K562 (cell line): ENCODE data around the gene ARL6IP4. TPM values are rescaled to one million over a fixed set of nuclear protein-coding genes. Genes with fewer than 3 reads are reported as not detected.

Experiments used
- ATAC-seq: fragments of 200-7000 bp; cut with Tn5 transposase; 3 replicates; pipeline ENCODE4 v1.9.1; 2020; ENCODE audit warnings: moderate library complexity
- BruUV-seq: library from RNA; stranded (reverse); fragments of 400-500 nt; replicated peaks from 2 replicates; lab custom pipeline; 2021; lab: Mats Ljungman, UMichigan
- CTCF ChIA-PET: fragments of 300-600 bp; formaldehyde crosslinking; extraction: SDS; loops from one replicate; lab custom pipeline; 2021; ENCODE audit warnings: low intra/inter-chr PET ratio; lab: Yijun Ruan, JAX
- POLR2A ChIA-PET: fragments of 300-600, 350-650 bp; sonication (Branson Sonifier 250); formaldehyde crosslinking; extraction: SDS; loops from one replicate; lab custom pipeline; 2021; ENCODE audit warnings: antibody characterized with exemption, inconsistent platforms; lab: Yijun Ruan, JAX
- DNase-seq, 4 experiments: peaks; one replicate each; pipeline versions ENCODE4 v3.0.0 to v3.0.0-alpha.2; 2011 to 2018; ENCODE audit warnings: low spot score in 3 of 4, mixed read lengths in 3 of 4; ENCODE audit errors: extremely low read depth in 1 of 4
- FAIRE-seq: peaks from 2 replicates; lab custom pipeline; 2011; peaks lifted over from hg19 to GRCh38; lab: Jason Lieb, UNC
- H2AFZ ChIP-seq: 2 replicates; pipeline ENCODE4 v1.6.0; 2011; ENCODE audit warnings: low read depth, low read length, control low read depth, inconsistent platforms
- H3K27ac ChIP-seq: fragments of 200-600 bp; 3 replicates; pipeline ENCODE4 v1.8.0; 2011; ENCODE audit warnings: low read depth, mild to moderate bottlenecking, control low read depth, inconsistent platforms, low read length, moderate library complexity, mixed read lengths; ENCODE audit errors: extremely low read depth
- H3K27me3 ChIP-seq, 2 experiments: fragments of 300-600 bp in 1 of 2; 2 replicates in 1 of 2; 3 replicates in 1 of 2; pipeline versions ENCODE4 v1.6.0 to v1.8.0; 2011; ENCODE audit warnings: inconsistent platforms in 2 of 2, low read length in 2 of 2, mild to moderate bottlenecking in 1 of 2, mixed read lengths in 1 of 2, moderate library complexity in 1 of 2; ENCODE audit not compliant: control insufficient read depth in 2 of 2, insufficient read depth in 2 of 2
- H3K36me3 ChIP-seq: fragments of 300-600 bp; 3 replicates; pipeline ENCODE4 v1.8.0; 2011; ENCODE audit warnings: mild to moderate bottlenecking, low read length, inconsistent platforms; ENCODE audit not compliant: control insufficient read depth, insufficient read depth
- H3K4me1 ChIP-seq, 2 experiments: fragments of 200-600 bp in 1 of 2; replicated peaks in 1 of 2; 2 replicates in 1 of 2; 3 replicates in 1 of 2; pipeline versions ENCODE4 v1.5.1 to v1.8.0; 2011; ENCODE audit warnings: inconsistent platforms in 2 of 2, low read length in 2 of 2, mild to moderate bottlenecking in 1 of 2, mixed read lengths in 1 of 2, moderate library complexity in 1 of 2; ENCODE audit not compliant: control insufficient read depth in 2 of 2, insufficient read depth in 2 of 2
- H3K4me2 ChIP-seq: 2 replicates; pipeline ENCODE4 v1.6.1; 2011; ENCODE audit warnings: low read length, control low read depth, inconsistent platforms, mixed read lengths; ENCODE audit not compliant: insufficient read depth
- H3K4me3 ChIP-seq: fragments of 200-600 bp; sonication (generic), shearing (Covaris generic); 2 replicates; pipeline ENCODE4 v1.5.1; 2016; ENCODE audit warnings: control low read depth, inconsistent platforms
- H3K79me2 ChIP-seq: fragments of 200-600 bp; 3 replicates; pipeline ENCODE4 v1.8.0; 2011; ENCODE audit warnings: low read length, inconsistent platforms; ENCODE audit not compliant: control insufficient read depth, insufficient read depth
- H3K9ac ChIP-seq, 2 experiments: 2 replicates each; pipeline versions ENCODE4 v1.6.0 to v1.6.1; 2011; ENCODE audit warnings: low read depth in 2 of 2, low read length in 2 of 2, control low read depth in 1 of 2, inconsistent platforms in 1 of 2, mild to moderate bottlenecking in 1 of 2, mixed read lengths in 1 of 2; ENCODE audit not compliant: insufficient read depth in 1 of 2
- H3K9me1 ChIP-seq: one replicate; pipeline ENCODE4 v1.6.0; 2011; ENCODE audit warnings: inconsistent platforms, mild to moderate bottlenecking, low read length, moderate library complexity; ENCODE audit not compliant: control insufficient read depth, insufficient read depth
- H3K9me3 ChIP-seq: replicated peaks from 2 replicates; pipeline ENCODE4 v1.5.1; 2011; ENCODE audit warnings: low read depth, low read length, inconsistent platforms; ENCODE audit not compliant: control insufficient read depth, insufficient read depth
- H4K20me1 ChIP-seq: replicated peaks from 2 replicates; pipeline ENCODE4 v1.6.1; 2011; ENCODE audit warnings: low read length, inconsistent platforms, mixed read lengths; ENCODE audit not compliant: control insufficient read depth, insufficient read depth
- DPF2 ChIP-seq: fragments of 450-650 bp; IDR thresholded peaks from 2 replicates; pipeline ENCODE4 v1.6.1; 2016
- NR4A1 ChIP-seq, 2 experiments: fragments of 250-450 bp in 1 of 2; fragments of 450-650 bp in 1 of 2; sonication (Bioruptor Pico) in 1 of 2; IDR thresholded peaks; 2 replicates each; pipeline versions ENCODE4 v1.4.0 to v1.6.1; 2016 to 2020; ENCODE audit warnings: mild to moderate bottlenecking in 2 of 2, missing compliant biosample characterization in 1 of 2, missing genetic modification characterization in 1 of 2, moderate library complexity in 1 of 2
- RAD51 ChIP-seq: fragments of 450-650 bp; IDR thresholded peaks from 2 replicates; pipeline ENCODE4 v1.7.1; 2016; ENCODE audit warnings: low read depth, mild to moderate bottlenecking, borderline replicate concordance
- SNRNP70 ChIP-seq: fragments of 200-400 bp; formaldehyde crosslinking; optimal IDR thresholded peaks from 2 replicates; pipeline ENCODE3; 2017; ENCODE audit warnings: low read depth, low read length
- ZBTB7A ChIP-seq: IDR thresholded peaks from 2 replicates; pipeline ENCODE4 v1.6.1; 2011; ENCODE audit warnings: low read depth, mild to moderate bottlenecking, low read length, moderate library complexity, borderline replicate concordance; ENCODE audit not compliant: control insufficient read depth
- WGBS: fragments of 100-300 bp; shearing (Covaris generic); methylation state at CpG from one replicate; pipeline ENCODE4 v1.1.6; 2016; ENCODE audit warnings: low coverage, mixed read lengths; ENCODE audit not compliant: insufficient coverage; ENCODE audit errors: missing lambda C conversion rate; 5-methylcytosine and 5-hydroxymethylcytosine counted together
- in situ Hi-C: fragments of 300-500 bp; cut with MboI; formaldehyde crosslinking; loops from 4 replicates; pipeline ENCODE4 v1.15.0; 2018; ENCODE audit warnings: inconsistent platforms, mixed read lengths
- intact Hi-C: fragments of 100-400 bp; cut with micrococcal nuclease; formaldehyde crosslinking; loops from 2 replicates; pipeline ENCODE4 v1.14.2; 2022
- polyA plus RNA-seq, 8 experiments: library from polyadenylated mRNA; depleted of rRNA in 4 of 8; stranded (reverse) in 5 of 8; unstranded in 3 of 8; fragments of >200 nt; fragmentation: Nextera tagmentation in 2 of 8; fragmentation: Illumina TruSeq in 1 of 8; extraction: Ambion mirVana in 2 of 8; extraction: Trizol in 1 of 8; gene quantifications; 2 replicates each; pipeline versions ENCODE4 v1.2.1 to v1.2.3, GENCODE V29; 2011 to 2014; ENCODE audit warnings: inconsistent platforms in 1 of 8, missing spikeins in 1 of 8
- total RNA-seq, 7 experiments: library from RNA; depleted of rRNA in 6 of 7; stranded (reverse); fragments of >200 nt in 6 of 7; fragmentation: Illumina TruSeq in 2 of 7; extraction: Trizol in 2 of 7; gene quantifications; 2 replicates each; pipeline versions ENCODE4 v1.2.1 to v1.2.3, GENCODE V29; 2011 to 2021; ENCODE audit warnings: low replicate concordance in 1 of 7
- TF ChIP-seq, protein P1 (sequence below): sonication (generic); formaldehyde crosslinking; IDR thresholded peaks from 2 replicates; pipeline ENCODE4 v1.8.1; 2023; ENCODE audit warnings: mild to moderate bottlenecking, missing genetic modification reagents
- TF ChIP-seq, protein P2 (sequence below): fragments of 450-650 bp; IDR thresholded peaks from 2 replicates; pipeline ENCODE4 v1.6.1; 2017; ENCODE audit warnings: antibody characterized with exemption
- TF ChIP-seq, protein P3 (sequence below): sonication (generic); formaldehyde crosslinking; IDR thresholded peaks from 2 replicates; pipeline ENCODE4 v1.9.0; 2022; ENCODE audit warnings: mild to moderate bottlenecking, missing genetic modification reagents

The ARL6IP4 gene
- total and polyA plus RNA-seq, 9 of the 15 experiments (the other 6 are each of a cell fraction or from before 2014, with no cell fraction given) = 2.4 to 255 (median 151) TPM

DNA sequence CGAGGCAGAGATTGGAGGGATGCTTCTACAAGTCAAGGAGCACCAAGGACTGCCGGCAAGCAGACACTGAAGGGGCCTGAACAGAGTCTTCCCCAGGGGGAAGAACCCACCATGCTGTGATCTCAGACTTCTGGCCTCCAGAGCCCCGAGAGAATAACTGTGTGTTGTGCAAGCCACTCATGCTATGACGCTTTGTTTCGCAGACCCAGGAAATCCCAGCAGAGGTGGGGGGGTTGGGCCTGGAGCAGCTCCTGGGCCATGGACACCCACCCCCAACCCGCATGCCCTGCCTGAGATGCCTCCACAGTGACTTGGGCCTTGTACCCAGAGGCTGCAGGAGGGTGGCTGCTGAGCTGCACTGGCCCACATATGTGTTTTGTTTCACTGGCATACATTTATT lies 31.2 kb downstream of the ARL6IP4 start:
- Histone ChIP-seq H4K20me1 (0 out of 2 replicates have a peak, but pooled peaks cover 4% of the 10 kb centered on the region), H3K27me3 (no peaks in the 10 kb centered on the region), H3K4me3 (no peak overlapping the region), H3K9me3 (no peaks in the 10 kb centered on the region), H3K9ac (no peak overlapping the region), H3K36me3 (peaks cover 9% of the 10 kb centered on the region; the same call in 2 of the 3 replicates), H3K27ac (no peak overlapping the region), H3K79me2 (no peaks in the 10 kb centered on the region), H2AFZ (no peak overlapping the region), H3K4me1 (peaks cover 0 to 3% of the 10 kb centered on the region in 2 experiments; a peak in 2 of 5 replicates), H3K4me2 (no peak overlapping the region), H3K9me1 (peaks cover 3% of the 10 kb centered on the region)
- in situ Hi-C loops = no loop called here
- CTCF ChIA-PET = no interaction called here
- no peak for FAIRE-seq
- ATAC-seq = no peak
- no peak for DNase-seq
- 66% methylated on average over 5 of the region's 6 CpGs for WGBS
- intact Hi-C loops = no loop called here
- BruUV-seq = no TSS peak
- POLR2A ChIA-PET = no interaction called here
- no peak for TF ChIP-seq ZBTB7A
- no peak for TF ChIP-seq SNRNP70
- TF ChIP-seq, protein P1, sequence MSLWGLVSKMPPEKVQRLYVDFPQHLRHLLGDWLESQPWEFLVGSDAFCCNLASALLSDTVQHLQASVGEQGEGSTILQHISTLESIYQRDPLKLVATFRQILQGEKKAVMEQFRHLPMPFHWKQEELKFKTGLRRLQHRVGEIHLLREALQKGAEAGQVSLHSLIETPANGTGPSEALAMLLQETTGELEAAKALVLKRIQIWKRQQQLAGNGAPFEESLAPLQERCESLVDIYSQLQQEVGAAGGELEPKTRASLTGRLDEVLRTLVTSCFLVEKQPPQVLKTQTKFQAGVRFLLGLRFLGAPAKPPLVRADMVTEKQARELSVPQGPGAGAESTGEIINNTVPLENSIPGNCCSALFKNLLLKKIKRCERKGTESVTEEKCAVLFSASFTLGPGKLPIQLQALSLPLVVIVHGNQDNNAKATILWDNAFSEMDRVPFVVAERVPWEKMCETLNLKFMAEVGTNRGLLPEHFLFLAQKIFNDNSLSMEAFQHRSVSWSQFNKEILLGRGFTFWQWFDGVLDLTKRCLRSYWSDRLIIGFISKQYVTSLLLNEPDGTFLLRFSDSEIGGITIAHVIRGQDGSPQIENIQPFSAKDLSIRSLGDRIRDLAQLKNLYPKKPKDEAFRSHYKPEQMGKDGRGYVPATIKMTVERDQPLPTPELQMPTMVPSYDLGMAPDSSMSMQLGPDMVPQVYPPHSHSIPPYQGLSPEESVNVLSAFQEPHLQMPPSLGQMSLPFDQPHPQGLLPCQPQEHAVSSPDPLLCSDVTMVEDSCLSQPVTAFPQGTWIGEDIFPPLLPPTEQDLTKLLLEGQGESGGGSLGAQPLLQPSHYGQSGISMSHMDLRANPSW (CRISPR knock-in tag) = no peak
- TF ChIP-seq, protein P2, sequence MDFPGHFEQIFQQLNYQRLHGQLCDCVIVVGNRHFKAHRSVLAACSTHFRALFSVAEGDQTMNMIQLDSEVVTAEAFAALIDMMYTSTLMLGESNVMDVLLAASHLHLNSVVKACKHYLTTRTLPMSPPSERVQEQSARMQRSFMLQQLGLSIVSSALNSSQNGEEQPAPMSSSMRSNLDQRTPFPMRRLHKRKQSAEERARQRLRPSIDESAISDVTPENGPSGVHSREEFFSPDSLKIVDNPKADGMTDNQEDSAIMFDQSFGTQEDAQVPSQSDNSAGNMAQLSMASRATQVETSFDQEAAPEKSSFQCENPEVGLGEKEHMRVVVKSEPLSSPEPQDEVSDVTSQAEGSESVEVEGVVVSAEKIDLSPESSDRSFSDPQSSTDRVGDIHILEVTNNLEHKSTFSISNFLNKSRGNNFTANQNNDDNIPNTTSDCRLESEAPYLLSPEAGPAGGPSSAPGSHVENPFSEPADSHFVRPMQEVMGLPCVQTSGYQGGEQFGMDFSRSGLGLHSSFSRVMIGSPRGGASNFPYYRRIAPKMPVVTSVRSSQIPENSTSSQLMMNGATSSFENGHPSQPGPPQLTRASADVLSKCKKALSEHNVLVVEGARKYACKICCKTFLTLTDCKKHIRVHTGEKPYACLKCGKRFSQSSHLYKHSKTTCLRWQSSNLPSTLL = no peak
- no peak for TF ChIP-seq NR4A1 (CRISPR knock-in tag; IDR thresholded peaks at IDR 0.05)
- TF ChIP-seq NR4A1 (tag; IDR thresholded peaks at IDR 0.05) = no peak
- TF ChIP-seq DPF2 = no peak
- TF ChIP-seq, protein P3, sequence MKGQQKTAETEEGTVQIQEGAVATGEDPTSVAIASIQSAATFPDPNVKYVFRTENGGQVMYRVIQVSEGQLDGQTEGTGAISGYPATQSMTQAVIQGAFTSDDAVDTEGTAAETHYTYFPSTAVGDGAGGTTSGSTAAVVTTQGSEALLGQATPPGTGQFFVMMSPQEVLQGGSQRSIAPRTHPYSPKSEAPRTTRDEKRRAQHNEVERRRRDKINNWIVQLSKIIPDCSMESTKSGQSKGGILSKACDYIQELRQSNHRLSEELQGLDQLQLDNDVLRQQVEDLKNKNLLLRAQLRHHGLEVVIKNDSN (CRISPR knock-in tag) = no peak
- no peak for TF ChIP-seq RAD51
